Psoas muscle (tissue), 8 donors: ENCODE measurements around the gene APLP2. TPM values are rescaled to one million over a fixed set of nuclear protein-coding genes. Genes with fewer than 3 reads are reported as not detected.

Experiments
- ATAC-seq, 4 donors: fragments of 200-7000 bp; cut with Tn5 transposase; one replicate each; pipeline ENCODE4 v1.9.1; 2020; ENCODE audit warnings: moderate library complexity in 3 of 4, mild to moderate bottlenecking in 2 of 4
- DNase-seq, 2 donors: peaks; one replicate each; pipeline ENCODE4 v3.0.0-alpha.2; 2020
- H3K27ac ChIP-seq: fragments of 200-600 bp; one replicate; pipeline ENCODE4 v1.8.0; 2022
- H3K27me3 ChIP-seq, 3 donors: fragments of 200-600 bp in 1 of 3; one replicate each; pipeline versions ENCODE4 v1.6.1 to v1.8.0; 2013 to 2022; ENCODE audit warnings: low read length in 2 of 3, mild to moderate bottlenecking in 2 of 3, moderate library complexity in 1 of 3; ENCODE audit not compliant: insufficient read depth in 3 of 3
- H3K36me3 ChIP-seq, 2 donors: fragments of 200-600 bp in 1 of 2; one replicate each; pipeline versions ENCODE4 v1.6.1 to v1.8.0; 2013 to 2022; ENCODE audit warnings: low read depth in 1 of 2, mild to moderate bottlenecking in 1 of 2, moderate library complexity in 1 of 2; ENCODE audit not compliant: insufficient read depth in 1 of 2
- H3K4me1 ChIP-seq: fragments of 200-600 bp; one replicate; pipeline ENCODE4 v1.8.0; 2022
- H3K4me3 ChIP-seq: fragments of 200-600 bp; one replicate; pipeline ENCODE4 v1.8.0; 2022; ENCODE audit warnings: mild to moderate bottlenecking
- H3K9me3 ChIP-seq: fragments of 200-600 bp; one replicate; pipeline ENCODE4 v1.8.0; 2022
- WGBS, 3 donors: extraction: QIAGEN DNeasy Blood & Tissue Kit; methylation state at CpG; one replicate each; pipeline versions ENCODE4 v1.1.6 to v1.1.7; 2013; 5-methylcytosine and 5-hydroxymethylcytosine counted together
- intact Hi-C, 2 donors: fragments of 100-400 bp; cut with DNase I; formaldehyde crosslinking; loops; one replicate each; pipeline versions ENCODE4 v1.11.0 to v1.14.2; 2022
- polyA plus RNA-seq, 3 donors: library from polyadenylated mRNA; stranded (reverse); fragments of 200-250 nt; gene quantifications; one replicate each; pipeline ENCODE4 v1.2.3, GENCODE V29; 2013
- total RNA-seq, 4 donors: library from RNA; stranded (reverse); fragmentation: NEBNext Ultra II Directional in 2 of 4; extraction: Animal tissue kit (Norgen Biotek cat#: 25700) in 2 of 4; gene quantifications; one replicate each; pipeline versions ENCODE4 v1.2.1 to v1.2.4, GENCODE V29; 2021 to 2023
- TF ChIP-seq, protein P1 (sequence below): fragments of 200-600 bp; IDR thresholded peaks from one replicate; pipeline ENCODE4 v1.8.0; 2022; ENCODE audit warnings: antibody characterized with exemption
- donor health status: healthy with polysubstance abuse.
- donor health status: DM: no; HTN: no; CAD: no; lungs with moderate emphysema.
- donor health status: Bipolar disorder and iron deficiency.
- donor health status: healthy.
- donor health status: DM: yes; HTN: yes; CAD: no.
- donor health status: DM: no; HTN: no; CAD: no.
- donor health status: DM: no; HTN: no; CAD: no.
- donor health status: DM: yes; HTN: yes; CAD: no.

APLP2 gene
- total and polyA plus RNA-seq, 7 donors, result 37.8 to 96.7 (median 67.6) TPM

DNA sequence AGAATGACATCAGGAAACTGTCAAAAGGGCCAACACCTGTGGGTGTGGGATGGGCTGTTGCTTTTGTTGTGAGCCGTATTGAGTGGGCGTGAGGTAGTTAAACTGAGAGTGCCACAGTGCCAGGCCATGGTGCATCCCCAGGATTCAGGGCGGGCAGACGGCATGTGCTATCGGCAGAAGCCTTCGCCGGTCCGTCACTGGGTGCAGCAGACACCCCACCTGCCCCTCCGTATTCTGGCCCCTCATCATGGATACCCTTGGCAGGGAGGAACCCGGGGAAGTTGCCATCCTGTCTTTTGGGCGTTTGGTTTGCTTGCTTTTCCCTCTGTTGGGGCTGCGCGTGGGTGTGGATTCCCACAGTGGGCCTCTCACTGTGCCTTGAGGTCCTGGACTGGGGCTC lies 117.4 kb downstream of the APLP2 start:
- peaks cover 3% of the 10 kb centered on the region for H3K4me1 ChIP-seq
- 91 to 95% (median 92%) methylated on average over 10 to 13 of the region's 13 CpGs for WGBS, 3 donors
- intact Hi-C loops, result no loop called here
- H3K9me3 ChIP-seq, result no peaks in the 10 kb centered on the region
- H3K27ac ChIP-seq, result no peak overlapping the region
- no peaks in the 10 kb centered on the region for H3K36me3 ChIP-seq
- DNase-seq (no peak), ATAC-seq (no peak)
- H3K27me3 ChIP-seq, result no peaks in the 10 kb centered on the region
- H3K4me3 ChIP-seq, result no peak overlapping the region
- TF ChIP-seq, protein P1, sequence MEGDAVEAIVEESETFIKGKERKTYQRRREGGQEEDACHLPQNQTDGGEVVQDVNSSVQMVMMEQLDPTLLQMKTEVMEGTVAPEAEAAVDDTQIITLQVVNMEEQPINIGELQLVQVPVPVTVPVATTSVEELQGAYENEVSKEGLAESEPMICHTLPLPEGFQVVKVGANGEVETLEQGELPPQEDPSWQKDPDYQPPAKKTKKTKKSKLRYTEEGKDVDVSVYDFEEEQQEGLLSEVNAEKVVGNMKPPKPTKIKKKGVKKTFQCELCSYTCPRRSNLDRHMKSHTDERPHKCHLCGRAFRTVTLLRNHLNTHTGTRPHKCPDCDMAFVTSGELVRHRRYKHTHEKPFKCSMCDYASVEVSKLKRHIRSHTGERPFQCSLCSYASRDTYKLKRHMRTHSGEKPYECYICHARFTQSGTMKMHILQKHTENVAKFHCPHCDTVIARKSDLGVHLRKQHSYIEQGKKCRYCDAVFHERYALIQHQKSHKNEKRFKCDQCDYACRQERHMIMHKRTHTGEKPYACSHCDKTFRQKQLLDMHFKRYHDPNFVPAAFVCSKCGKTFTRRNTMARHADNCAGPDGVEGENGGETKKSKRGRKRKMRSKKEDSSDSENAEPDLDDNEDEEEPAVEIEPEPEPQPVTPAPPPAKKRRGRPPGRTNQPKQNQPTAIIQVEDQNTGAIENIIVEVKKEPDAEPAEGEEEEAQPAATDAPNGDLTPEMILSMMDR, result no peak

DNA sequence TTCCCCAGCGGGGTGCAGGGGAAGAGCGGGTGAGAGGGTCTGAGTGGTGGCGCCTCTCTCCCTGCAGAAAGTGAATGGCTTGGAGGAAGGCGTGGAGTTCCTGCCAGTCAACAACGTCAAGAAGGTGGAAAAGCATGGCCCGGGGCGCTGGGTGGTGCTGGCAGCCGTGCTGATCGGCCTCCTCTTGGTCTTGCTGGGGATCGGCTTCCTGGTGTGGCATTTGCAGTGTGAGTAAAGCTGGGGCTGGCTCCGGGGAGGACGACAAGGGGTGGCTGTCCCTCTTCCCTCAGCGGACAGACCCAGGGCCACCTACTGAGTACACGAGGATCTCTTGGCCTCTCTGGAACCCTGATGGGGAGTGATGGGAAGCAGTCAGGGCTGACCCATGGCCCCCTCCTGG lies 118.4 kb downstream of the APLP2 start:
- Histone ChIP-seq H3K4me1 (no peaks in the 10 kb centered on the region), H3K27ac (no peak overlapping the region), H3K4me3 (no peak overlapping the region), H3K27me3 (no peaks in the 10 kb centered on the region), H3K9me3 (no peaks in the 10 kb centered on the region), H3K36me3 (no peaks in the 10 kb centered on the region)
- intact Hi-C loops, result no loop called here
- TF ChIP-seq, protein P1, result no peak
- ATAC-seq (no peak), DNase-seq (no peak)
- WGBS, 3 donors, result 90 to 94% (median 91%) methylated on average over 14 of the region's 14 CpGs

DNA sequence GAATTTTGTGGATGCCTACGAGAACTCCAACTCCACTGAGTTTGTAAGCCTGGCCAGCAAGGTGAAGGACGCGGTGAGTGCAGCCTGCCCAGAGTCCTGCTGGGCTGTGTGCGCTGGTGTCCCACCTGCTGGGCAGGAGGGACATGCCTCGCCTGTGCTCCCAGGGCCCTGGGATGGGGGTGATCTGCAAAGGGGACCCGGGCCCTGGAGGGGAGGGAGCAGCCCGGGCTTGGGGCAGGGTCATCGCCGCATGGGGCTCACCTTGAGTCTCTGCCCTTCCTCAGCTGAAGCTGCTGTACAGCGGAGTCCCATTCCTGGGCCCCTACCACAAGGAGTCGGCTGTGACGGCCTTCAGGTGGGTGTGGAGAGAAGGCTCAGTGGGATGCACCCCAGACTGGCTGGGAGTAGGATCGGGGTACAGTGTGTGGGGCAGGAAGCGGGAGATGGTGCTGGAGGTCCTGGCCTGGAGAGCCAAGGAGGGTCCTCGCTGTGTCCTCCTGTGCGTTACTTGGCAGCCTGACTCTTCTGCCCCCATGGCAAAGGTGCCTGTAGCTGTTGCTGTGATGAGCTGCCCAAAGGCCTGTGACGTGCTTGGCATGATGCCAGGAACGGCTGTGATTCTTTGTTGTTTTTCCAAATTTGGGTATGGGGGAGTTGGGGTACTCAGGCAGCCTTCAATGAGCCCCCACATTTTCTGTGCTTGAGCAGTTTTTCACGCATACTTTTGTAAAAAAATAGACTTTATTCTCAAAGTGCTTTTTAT lies 119.1 kb downstream of the APLP2 start:
- WGBS, 3 donors, result 85 to 87% (median 86%) methylated on average over 19 of the region's 19 CpGs

DNA sequence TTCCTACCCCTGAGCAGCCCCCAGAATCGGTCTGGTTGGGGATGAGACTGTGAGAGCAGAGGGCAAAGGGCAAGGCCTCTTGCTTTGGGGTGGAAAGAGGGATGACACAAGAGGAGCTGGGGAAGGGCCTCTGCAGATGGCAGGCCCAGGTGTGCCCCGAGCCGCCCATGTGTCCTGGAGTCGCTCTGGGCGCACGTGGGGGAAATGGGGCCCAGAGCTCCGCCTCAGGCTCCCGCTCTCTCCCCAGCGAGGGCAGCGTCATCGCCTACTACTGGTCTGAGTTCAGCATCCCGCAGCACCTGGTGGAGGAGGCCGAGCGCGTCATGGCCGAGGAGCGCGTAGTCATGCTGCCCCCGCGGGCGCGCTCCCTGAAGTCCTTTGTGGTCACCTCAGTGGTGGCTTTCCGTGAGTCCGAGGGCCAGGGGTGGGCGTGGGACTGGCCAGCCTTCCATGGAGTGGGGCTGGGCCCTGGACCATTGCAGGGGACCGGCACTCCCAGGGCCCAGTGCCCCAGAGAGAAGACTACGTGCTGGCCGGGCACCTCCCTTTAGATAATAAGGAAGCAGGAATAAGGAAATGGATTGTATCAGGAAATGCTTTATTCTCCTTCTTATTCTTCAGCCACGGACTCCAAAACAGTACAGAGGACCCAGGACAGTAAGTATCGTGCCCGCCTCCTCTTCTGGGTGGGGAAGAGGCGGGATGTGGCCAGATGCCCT lies 120.0 kb downstream of the APLP2 start:
- TF ChIP-seq, protein P1, result no peak
- Histone ChIP-seq H3K9me3 (no peaks in the 10 kb centered on the region), H3K4me1 (no peaks in the 10 kb centered on the region), H3K4me3 (no peak overlapping the region), H3K36me3 (no peaks in the 10 kb centered on the region), H3K27me3 (no peaks in the 10 kb centered on the region), H3K27ac (no peak overlapping the region)
- ATAC-seq (peak in 1 of 4 donors; percentile 9), DNase-seq (no peak)
- intact Hi-C loops, result no loop called here
- 91 to 93% (median 91%) methylated on average over 29 to 32 of the region's 32 CpGs for WGBS, 3 donors

More for the DNA sequence above, 119.1 kb downstream of the APLP2 start:
- TF ChIP-seq, protein P1, result no peak
- Histone ChIP-seq H3K4me1 (no peaks in the 10 kb centered on the region), H3K36me3 (no peaks in the 10 kb centered on the region), H3K27ac (no peak overlapping the region), H3K4me3 (no peak overlapping the region), H3K27me3 (no peaks in the 10 kb centered on the region), H3K9me3 (no peaks in the 10 kb centered on the region)
- DNase-seq (no peak), ATAC-seq (no peak)
- intact Hi-C loops, result no loop called here
